Measurements from ENCODE around the gene EIF2AK3. TPM values are rescaled to one million over a fixed set of nuclear protein-coding genes. Genes with fewer than 3 reads are reported as not detected.

EIF2AK3 gene
- total and polyA plus RNA-seq, 2 of the 4 experiments (the other 2 are of a cell fraction), result 7.9 to 22.8 TPM

GRCh38 chr2:88614497-88615157 is 12.6 kb downstream of the EIF2AK3 start:
- no peak overlapping the region for H2BK15ac ChIP-seq (ENCODE audit: low read depth, low read length)
- peak overlapping the region; percentile 44 for H3K14ac ChIP-seq (replicated peaks; ENCODE audit: low read depth, low read length)
- H2BK20ac ChIP-seq (ENCODE audit: low read depth, low read length), result no peak overlapping the region; the same call in 1 of the 2 replicates
- H4K20me1 ChIP-seq (ENCODE audit: insufficient read depth, low read length), result peaks cover 39% of the 10 kb centered on the region
- peaks cover 2% of the 10 kb centered on the region for H3K36me3 ChIP-seq (ENCODE audit: control insufficient read depth, insufficient read depth, low read length)
- no peak overlapping the region for H3K18ac ChIP-seq (ENCODE audit: low read depth, low read length)
- peaks cover 8% of the 10 kb centered on the region for H3K9me1 ChIP-seq (ENCODE audit: insufficient read depth, low read length)
- H3K9ac ChIP-seq (ENCODE audit: low read depth, low read length), result no peak overlapping the region
- H3K9me3 ChIP-seq (ENCODE audit: control insufficient read depth, insufficient read depth, low read length), result no peaks in the 10 kb centered on the region
- H3K4me1 ChIP-seq (ENCODE audit: control insufficient read depth, insufficient read depth, low read length), result peaks cover 10% of the 10 kb centered on the region; the same call in 1 of the 2 replicates
- no peak overlapping the region for H2AK9ac ChIP-seq (replicated peaks; ENCODE audit: low read depth, low read length, poor library complexity)
- in situ Hi-C loops (cut with MboI; ENCODE audit: low sequenced_read_pairs), result no loop called here
- no peak overlapping the region for H2AK5ac ChIP-seq (ENCODE audit: low read depth, low read length)
- no peak overlapping the region for H2BK120ac ChIP-seq (ENCODE audit: low read depth, low read length)
- no peaks in the 10 kb centered on the region for H3K27me3 ChIP-seq (ENCODE audit: control insufficient read depth, insufficient read depth, low read length)
- H4K5ac ChIP-seq (ENCODE audit: low read depth, low read length), result no peak overlapping the region
- H4K91ac ChIP-seq (ENCODE audit: insufficient read depth, low read depth, low read length), result no peak overlapping the region
- no peak overlapping the region for H3K27ac ChIP-seq (ENCODE audit: insufficient read depth, low read length)
- no peak overlapping the region for H2AFZ ChIP-seq (replicated peaks; ENCODE audit: low read length, poor library complexity)
- H4K8ac ChIP-seq (ENCODE audit: low read depth in 2 of 2, low read length in 2 of 2), result no peak overlapping the region
- H3K56ac ChIP-seq (ENCODE audit: extremely low read depth, insufficient read depth, low read length), result no peak overlapping the region
- CTCF ChIA-PET, result no interaction called here
- BruUV-seq (replicated peaks), result no TSS peak
- no peak overlapping the region for H3K4ac ChIP-seq (ENCODE audit: low read depth, low read length)
- H2BK5ac ChIP-seq (ENCODE audit: low read depth, low read length, poor library complexity, severe bottlenecking), result no peak overlapping the region
- intact Hi-C loops (cut with micrococcal nuclease), result no loop called here
- TF ChIP-seq NFE2L2 (IDR thresholded peaks at IDR 0.05; ENCODE audit: low read depth, low read length) (no peak), SMC3 (IDR thresholded peaks at IDR 0.05; ENCODE audit: low read depth, low read length) (no peak), RFX5 (IDR thresholded peaks at IDR 0.05; ENCODE audit: low read depth, low read length) (no peak), RAD21 (IDR thresholded peaks at IDR 0.05; ENCODE audit: low read length) (no peak), USF2 (IDR thresholded peaks at IDR 0.05; ENCODE audit: low read depth, low read length) (no peak), MAFK (IDR thresholded peaks at IDR 0.05; ENCODE audit: low read depth, low read length) (no peak), MXI1 (IDR thresholded peaks at IDR 0.05; ENCODE audit: borderline replicate concordance, low read depth, low read length) (no peak), POLR2A (IDR thresholded peaks at IDR 0.05; ENCODE audit: low read depth, low read length) (no peak), RCOR1 (IDR thresholded peaks at IDR 0.05; ENCODE audit: insufficient replicate concordance, low read length) (no peak), CHD1 (IDR thresholded peaks at IDR 0.05; ENCODE audit: low read depth, low read length) (no peak), FOS (IDR thresholded peaks at IDR 0.05; ENCODE audit: low read depth, low read length) (no peak), MAZ (IDR thresholded peaks at IDR 0.05; ENCODE audit: borderline replicate concordance, low read depth, low read length) (no peak), ELK1 (IDR thresholded peaks at IDR 0.05; ENCODE audit: borderline replicate concordance, low read depth, low read length) (no peak), CTCF (conservative IDR thresholded peaks at IDR 0.05; ENCODE audit: low read depth, low read length) (no peak), CEBPB (IDR thresholded peaks at IDR 0.05; ENCODE audit: low read depth, low read length) (no peak), BHLHE40 (IDR thresholded peaks at IDR 0.05; ENCODE audit: low read depth, low read length) (no peak)
- WGBS, 2 experiments (ENCODE audit: extremely low coverage in 2 of 2, insufficient read length in 1 of 2), result 97 to 100% methylated on average over 1 to 3 of the region's 3 CpGs
- no peak overlapping the region for H3K4me3 ChIP-seq (ENCODE audit: insufficient read depth, low read depth, low read length)
- dilution Hi-C loops (cut with HindIII; ENCODE audit: low sequenced_read_pairs, unreplicated experiment), result no loop called here
- DNase-seq (no peak), ATAC-seq (ENCODE audit: low read depth) (no peak)
- H3K79me1 ChIP-seq (ENCODE audit: low read depth in 1 of 2, low read length in 2 of 2), result peaks cover 38 to 70% of the 10 kb centered on the region in 2 experiments
- H3K23ac ChIP-seq (ENCODE audit: low read depth, low read length), result peak overlapping the region; percentile 75; the same call in 1 of the 2 replicates
- POLR2A ChIA-PET (ENCODE audit: unreplicated experiment), result no interaction called here
- no peak overlapping the region for H3K4me2 ChIP-seq (ENCODE audit: low read depth, low read length)
